HTR-8/SVneo (cell line): Measurements from ENCODE around the gene FBXO48.
A peak's percentile ranks its signal among the peaks of the same experiment; 100 is the strongest.

Source experiments
- DNase-seq: peaks from one replicate; pipeline ENCODE4 v3.0.0; 2011; ENCODE audit warnings: low spot score, mixed read lengths; ENCODE audit not compliant: insufficient read length
- FAIRE-seq: peaks from 2 replicates; lab custom pipeline; 2011; peaks lifted over from hg19 to GRCh38; lab: Jason Lieb, UNC

The FBXO48 gene

GRCh38 chr2:68441179-68441993 is 25.7 kb downstream of the FBXO48 start:
- FAIRE-seq = peak; percentile 13
- DNase-seq = peak; percentile 45

GRCh38 chr2:68438455-68439303 is 28.4 kb downstream of the FBXO48 start:
- DNase-seq = no peak
- FAIRE-seq = no peak

- DNase-seq = no peak
- FAIRE-seq = no peak
These were observed 30.8 kb downstream of the FBXO48 start for GRCh38 chr2:68436270-68436669.

GRCh38 chr2:68435615-68436014 is 31.5 kb downstream of the FBXO48 start:
- FAIRE-seq = no peak
- DNase-seq = no peak

GRCh38 chr2:68434981-68435380 is 32.1 kb downstream of the FBXO48 start:
- DNase-seq (no peak), FAIRE-seq (no peak)

- FAIRE-seq (no peak), DNase-seq (no peak)
These were observed 34.1 kb downstream of the FBXO48 start for GRCh38 chr2:68432696-68433658.

- FAIRE-seq = no peak
- no peak for DNase-seq
These were observed 35.6 kb downstream of the FBXO48 start for GRCh38 chr2:68431316-68431972.

- no peak for DNase-seq
- FAIRE-seq = no peak
These were observed 37.7 kb downstream of the FBXO48 start for GRCh38 chr2:68429311-68429826.

GRCh38 chr2:68428746-68429145 is 38.3 kb downstream of the FBXO48 start:
- no peak for DNase-seq
- no peak for FAIRE-seq

- FAIRE-seq = no peak
- no peak for DNase-seq
These were observed 39.0 kb downstream of the FBXO48 start for GRCh38 chr2:68428126-68428525.

- FAIRE-seq (no peak), DNase-seq (no peak)
These were observed 40.1 kb downstream of the FBXO48 start for GRCh38 chr2:68426848-68427579.

- FAIRE-seq (no peak), DNase-seq (no peak)
These were observed 40.6 kb downstream of the FBXO48 start for GRCh38 chr2:68426446-68426845.

- no peak for DNase-seq
- no peak for FAIRE-seq
These were observed 41.6 kb downstream of the FBXO48 start for GRCh38 chr2:68425503-68425902.

GRCh38 chr2:68423966-68424650 is 43.0 kb downstream of the FBXO48 start:
- no peak for FAIRE-seq
- DNase-seq = no peak

GRCh38 chr2:68420254-68420910 is 46.7 kb downstream of the FBXO48 start:
- no peak for DNase-seq
- FAIRE-seq = no peak

- FAIRE-seq = no peak
These were observed 48.2 kb downstream of the FBXO48 start for GRCh38 chr2:68418855-68419254.

GRCh38 chr2:68418419-68418818 is 48.7 kb downstream of the FBXO48 start:
- FAIRE-seq (no peak), DNase-seq (no peak)

More at GRCh38 chr2:68418855-68419254, 48.2 kb downstream of the FBXO48 start:
- DNase-seq = no peak

GRCh38 chr2:68417926-68418325 is 49.2 kb downstream of the FBXO48 start:
- FAIRE-seq = no peak
- DNase-seq = no peak
